CD4-positive, alpha-beta memory T cell (primary cell): ENCODE data around the gene ADRM1. TPM values are rescaled to one million over a fixed set of nuclear protein-coding genes. Genes with fewer than 3 reads are reported as not detected.

Source experiments
- CTCF ChIA-PET: fragments of 350-600 bp; sonication (Branson Sonifier 250); formaldehyde crosslinking; loops from one replicate; lab custom pipeline; 2021; ENCODE audit warnings: inconsistent platforms; ENCODE audit not compliant: partially characterized antibody; lab: Charles Lee
- POLR2A ChIA-PET: fragments of 350-600 bp; sonication (Branson Sonifier 250); formaldehyde crosslinking; loops from one replicate; lab custom pipeline; 2021; ENCODE audit not compliant: partially characterized antibody; lab: Charles Lee
- DNase-seq, 5 donors: peaks; one replicate each; pipeline versions ENCODE4 v3.0.0 to v3.0.0-alpha.2; 2020 to 2022; ENCODE audit warnings: mixed read lengths in 1 of 5
- H3K27ac ChIP-seq: one replicate; pipeline ENCODE4 v1.7.0; 2013; ENCODE audit warnings: low read depth, low read length
- H3K27me3 ChIP-seq: 2 replicates; pipeline ENCODE4 v1.7.0; 2013; ENCODE audit warnings: mild to moderate bottlenecking, low read length, moderate library complexity; ENCODE audit not compliant: insufficient read depth
- H3K36me3 ChIP-seq: 2 replicates; pipeline ENCODE4 v1.7.0; 2013; ENCODE audit warnings: mild to moderate bottlenecking, low read length, moderate library complexity; ENCODE audit not compliant: insufficient read depth
- H3K4me1 ChIP-seq: 2 replicates; pipeline ENCODE4 v1.7.0; 2013; ENCODE audit warnings: mild to moderate bottlenecking, low read length, moderate library complexity; ENCODE audit not compliant: insufficient read depth
- H3K4me3 ChIP-seq, 2 donors: one replicate each; pipeline ENCODE4 v1.7.0; 2013; ENCODE audit warnings: low read length in 2 of 2, mild to moderate bottlenecking in 1 of 2
- H3K9me3 ChIP-seq, 2 donors: one replicate each; pipeline ENCODE4 v1.7.0; 2013; ENCODE audit warnings: low read length in 2 of 2, control low read depth in 1 of 2; ENCODE audit not compliant: control insufficient read depth in 1 of 2
- H3K27ac Mint-ChIP-seq, 7 donors: one replicate each; pipeline ENCODE4 v1.8.0; 2020 to 2021; ENCODE audit warnings: mixed read lengths in 7 of 7, mild to moderate bottlenecking in 6 of 7, inconsistent platforms in 3 of 7, moderate library complexity in 3 of 7
- H3K27me3 Mint-ChIP-seq, 2 donors: one replicate each; pipeline ENCODE4 v1.8.0; 2020 to 2021; ENCODE audit warnings: mixed read lengths in 2 of 2
- H3K36me3 Mint-ChIP-seq, 2 donors: one replicate each; pipeline ENCODE4 v1.8.0; 2020 to 2021; ENCODE audit warnings: mixed read lengths in 2 of 2, inconsistent platforms in 1 of 2, mild to moderate bottlenecking in 1 of 2
- H3K4me1 Mint-ChIP-seq, 4 donors: one replicate each; pipeline ENCODE4 v1.8.0; 2020 to 2021; ENCODE audit warnings: mixed read lengths in 4 of 4, mild to moderate bottlenecking in 1 of 4
- H3K4me3 Mint-ChIP-seq, 8 donors: one replicate each; pipeline ENCODE4 v1.8.0; 2020 to 2021; ENCODE audit warnings: mixed read lengths in 8 of 8, mild to moderate bottlenecking in 7 of 8, moderate library complexity in 6 of 8, inconsistent platforms in 3 of 8
- H3K9me3 Mint-ChIP-seq, 8 donors: one replicate each; pipeline ENCODE4 v1.8.0; 2020 to 2021; ENCODE audit warnings: mixed read lengths in 8 of 8, mild to moderate bottlenecking in 5 of 8, inconsistent platforms in 3 of 8, moderate library complexity in 1 of 8
- intact Hi-C: fragments of 100-400 bp; cut with micrococcal nuclease; formaldehyde crosslinking; loops from one replicate; pipeline ENCODE4 v1.15.1; 2023
- polyA plus RNA-seq, 2 donors: library from polyadenylated mRNA; unstranded; fragments of 300-500 nt; fragmentation: Illumina TruSeq; gene quantifications; one replicate each; pipeline ENCODE4 v1.2.3, GENCODE V29; 2021
- total RNA-seq, 2 experiments: library from RNA; stranded (reverse); gene quantifications; one replicate each; pipeline ENCODE4 v1.2.3, GENCODE V29; 2021

The ADRM1 gene
- total and polyA plus RNA-seq, 4 experiments from 2014 or later, result 59.4 to 102 (median 79.0) TPM

DNA sequence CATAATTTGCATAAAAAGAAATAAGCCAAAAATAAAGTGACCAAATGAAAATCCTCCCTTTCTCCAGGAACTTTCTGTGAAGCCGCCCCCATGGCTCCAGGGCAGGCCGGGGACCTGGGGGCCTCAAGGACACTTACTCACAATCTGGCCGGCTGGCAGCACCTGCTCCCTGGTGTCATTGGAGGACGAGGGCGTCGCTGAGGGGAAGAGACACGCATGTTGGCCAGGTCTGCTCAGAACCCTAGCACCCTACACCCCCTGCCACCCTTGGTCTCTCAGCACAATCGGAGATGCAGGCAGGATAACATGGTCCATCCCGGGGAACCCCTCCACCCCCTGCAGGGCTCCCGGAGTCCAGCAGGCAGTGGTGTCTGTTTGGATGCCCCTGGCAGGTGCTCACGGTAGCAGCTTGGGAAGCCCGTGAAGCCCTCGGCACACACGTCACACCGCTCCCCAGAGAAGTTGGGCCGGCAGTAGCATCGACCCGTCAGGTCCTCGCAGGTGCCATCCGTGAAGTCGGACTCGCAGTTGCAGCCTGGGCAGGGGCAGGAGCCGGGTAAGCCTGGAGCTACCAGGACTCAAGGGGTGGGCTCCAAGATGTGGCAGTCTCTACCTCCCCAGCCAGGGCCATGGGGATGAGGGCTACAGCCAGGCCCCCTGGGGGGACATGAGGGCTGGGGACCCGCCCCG lies 43.0 kb downstream of the ADRM1 start:
- H3K4me1 Mint-ChIP-seq, result peaks cover 0 to 3% (median 1%) of the 10 kb centered on the region in 4 donors
- H3K36me3 Mint-ChIP-seq, result no peaks in the 10 kb centered on the region
- Histone ChIP-seq H3K36me3 (no peaks in the 10 kb centered on the region), H3K4me3 (no peak overlapping the region), H3K27ac (no peak overlapping the region), H3K9me3 (no peaks in the 10 kb centered on the region), H3K4me1 (no peaks in the 10 kb centered on the region), H3K27me3 (no peaks in the 10 kb centered on the region)
- H3K27me3 Mint-ChIP-seq, result peaks cover 0 to 1% of the 10 kb centered on the region in 2 donors
- H3K27ac Mint-ChIP-seq, result no peak overlapping the region
- ChIA-PET CTCF (no interaction called here), POLR2A (no interaction called here)
- intact Hi-C loops, result no loop called here
- DNase-seq, result peak in 1 of 5 donors; percentile 16
- peaks cover 0 to 10% (median 6%) of the 10 kb centered on the region in 8 donors for H3K9me3 Mint-ChIP-seq
- H3K4me3 Mint-ChIP-seq, result no peak overlapping the region

DNA sequence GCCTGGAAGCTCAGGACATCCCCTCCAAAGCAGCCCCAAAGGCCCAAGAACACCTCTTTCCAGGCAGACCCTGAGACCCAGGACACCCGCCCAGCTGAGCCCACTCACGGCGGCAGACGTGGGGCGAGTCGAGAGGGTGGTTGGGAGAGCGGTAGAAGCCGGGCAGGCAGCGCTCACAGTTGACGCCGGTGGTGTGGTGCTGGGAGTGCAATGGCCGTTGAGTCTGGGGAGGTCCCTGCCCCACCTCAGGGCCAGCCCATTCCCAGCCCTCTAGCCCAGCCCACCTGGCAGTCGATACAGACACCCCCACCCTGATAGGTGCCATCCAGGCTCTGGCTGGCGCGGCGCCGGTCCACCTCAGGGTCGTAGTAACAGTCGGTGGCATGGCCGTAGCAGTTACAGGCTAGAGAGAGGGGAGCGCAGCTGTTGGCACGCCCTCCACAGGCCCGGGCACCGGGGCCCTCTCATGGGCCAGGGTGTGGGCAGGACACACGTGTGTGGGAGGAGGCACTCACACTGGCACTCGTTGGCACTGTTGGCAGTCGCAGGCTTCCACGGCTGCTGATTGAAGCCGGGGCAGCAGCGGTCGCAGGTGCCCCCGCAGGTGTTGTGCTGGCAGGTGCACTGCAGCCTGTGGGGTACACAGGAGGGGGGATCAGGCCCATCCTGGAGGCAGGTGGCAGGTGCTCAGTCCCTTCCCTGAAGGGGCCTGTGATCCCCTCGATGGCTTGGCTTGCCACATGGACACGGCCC lies 43.8 kb downstream of the ADRM1 start:
- H3K9me3 ChIP-seq, result no peaks in the 10 kb centered on the region
- DNase-seq, result peak in 1 of 5 donors; percentile 21
- CTCF ChIA-PET, result no interaction called here
- intact Hi-C loops, result no loop called here
- Mint-ChIP-seq H3K4me1 (peaks cover 0 to 3% (median 1%) of the 10 kb centered on the region in 4 donors), H3K27me3 (peaks cover 0 to under 1% of the 10 kb centered on the region in 2 donors), H3K4me3 (no peak overlapping the region), H3K9me3 (peaks cover 0 to 10% (median 6%) of the 10 kb centered on the region in 8 donors), H3K27ac (no peak overlapping the region), H3K36me3 (no peaks in the 10 kb centered on the region)
- H3K27me3 ChIP-seq, result no peaks in the 10 kb centered on the region
- POLR2A ChIA-PET, result no interaction called here
- H3K27ac ChIP-seq, result no peak overlapping the region
- no peaks in the 10 kb centered on the region for H3K4me1 ChIP-seq
- H3K36me3 ChIP-seq, result no peaks in the 10 kb centered on the region
- no peak overlapping the region for H3K4me3 ChIP-seq

DNA sequence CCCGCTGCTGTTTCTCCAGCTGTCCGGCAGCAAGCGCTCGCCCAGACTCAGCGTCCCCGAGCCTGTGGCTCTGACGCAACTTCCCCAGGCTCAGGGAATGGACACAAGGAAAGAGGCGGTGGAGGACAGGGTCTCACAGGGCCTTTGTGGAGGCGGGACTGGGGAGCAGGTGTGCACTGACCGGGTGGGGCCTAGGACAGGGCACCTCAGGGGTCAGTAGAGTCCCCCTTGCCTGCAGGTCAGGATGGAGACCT lies 44.3 kb downstream of the ADRM1 start:
- Histone ChIP-seq H3K4me3 (no peak overlapping the region), H3K27ac (no peak overlapping the region), H3K9me3 (no peaks in the 10 kb centered on the region), H3K27me3 (no peaks in the 10 kb centered on the region), H3K36me3 (no peaks in the 10 kb centered on the region), H3K4me1 (no peaks in the 10 kb centered on the region)
- peaks cover 0 to 10% (median 6%) of the 10 kb centered on the region in 8 donors for H3K9me3 Mint-ChIP-seq
- H3K27ac Mint-ChIP-seq, result no peak overlapping the region
- no peaks in the 10 kb centered on the region for H3K27me3 Mint-ChIP-seq
- intact Hi-C loops, result no loop called here
- no peaks in the 10 kb centered on the region for H3K36me3 Mint-ChIP-seq
- no peak for DNase-seq
- CTCF ChIA-PET, result no interaction called here
- H3K4me3 Mint-ChIP-seq, result no peak overlapping the region
- POLR2A ChIA-PET, result no interaction called here
- H3K4me1 Mint-ChIP-seq, result peaks cover 0 to 3% (median 1%) of the 10 kb centered on the region in 4 donors

DNA sequence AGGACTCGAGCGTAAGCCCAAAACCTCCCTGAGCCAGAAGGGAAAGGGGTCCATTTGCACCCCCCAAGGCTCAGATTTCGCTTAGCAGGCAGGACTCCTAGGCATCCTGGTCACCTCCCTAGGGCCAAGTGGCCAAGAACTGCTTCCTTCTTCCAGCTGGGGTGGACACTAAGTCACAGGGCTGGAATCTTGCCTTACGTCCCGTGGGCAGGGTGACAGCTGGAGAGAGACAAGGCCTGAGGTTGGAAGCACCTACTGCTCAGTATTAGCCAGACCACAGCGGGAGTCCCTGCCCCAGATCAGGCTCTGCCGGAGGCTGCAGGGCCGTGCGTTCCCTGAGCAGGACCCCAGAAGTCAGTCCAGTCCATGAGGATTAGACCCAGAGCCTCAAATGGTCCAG lies 44.6 kb downstream of the ADRM1 start:
- CTCF ChIA-PET, result no interaction called here
- peaks cover 0 to 10% (median 6%) of the 10 kb centered on the region in 8 donors for H3K9me3 Mint-ChIP-seq
- intact Hi-C loops, result no loop called here

DNA sequence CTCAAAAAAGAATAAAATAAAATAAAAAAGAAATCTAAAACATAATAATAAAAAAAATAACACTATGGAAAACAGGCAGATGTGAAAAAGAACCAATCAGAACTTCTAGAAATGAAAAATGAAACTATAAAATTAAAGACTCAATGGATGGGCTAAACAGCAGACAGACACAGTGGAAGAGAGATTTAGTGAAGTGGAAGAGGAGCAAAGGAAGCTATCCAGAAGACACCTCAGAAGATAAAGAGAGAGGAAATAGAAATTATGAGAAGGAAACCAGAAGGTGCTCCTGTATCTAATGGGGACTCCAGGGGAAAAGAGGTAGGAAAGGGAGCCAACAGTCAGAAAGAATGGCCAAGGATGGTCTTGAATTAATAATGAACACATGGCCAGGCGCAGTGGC lies 45.8 kb downstream of the ADRM1 start:
- no peaks in the 10 kb centered on the region for H3K36me3 Mint-ChIP-seq
- no peaks in the 10 kb centered on the region for H3K9me3 ChIP-seq
- no peak for DNase-seq
- H3K4me3 ChIP-seq, result no peak overlapping the region
- no peaks in the 10 kb centered on the region for H3K36me3 ChIP-seq
- no peak overlapping the region for H3K27ac ChIP-seq
- CTCF ChIA-PET, result no interaction called here
- H3K4me1 Mint-ChIP-seq, result peaks cover 0 to 3% (median 1%) of the 10 kb centered on the region in 4 donors
- peak overlapping the region in 1 of 7 donors; percentile 41 for H3K27ac Mint-ChIP-seq
- no peaks in the 10 kb centered on the region for H3K4me1 ChIP-seq
- no peak overlapping the region for H3K4me3 Mint-ChIP-seq
- POLR2A ChIA-PET, result no interaction called here
- H3K27me3 ChIP-seq, result no peaks in the 10 kb centered on the region
- H3K27me3 Mint-ChIP-seq, result no peaks in the 10 kb centered on the region
- intact Hi-C loops, result no loop called here
- peaks cover 0 to 10% (median 6%) of the 10 kb centered on the region in 8 donors for H3K9me3 Mint-ChIP-seq

More for the DNA sequence above, 44.6 kb downstream of the ADRM1 start:
- Mint-ChIP-seq H3K36me3 (no peaks in the 10 kb centered on the region), H3K4me1 (peaks cover 0 to 3% (median 1%) of the 10 kb centered on the region in 4 donors), H3K27ac (no peak overlapping the region), H3K4me3 (no peak overlapping the region), H3K27me3 (no peaks in the 10 kb centered on the region)
- Histone ChIP-seq H3K27ac (no peak overlapping the region), H3K27me3 (no peaks in the 10 kb centered on the region), H3K4me3 (no peak overlapping the region), H3K36me3 (no peaks in the 10 kb centered on the region), H3K9me3 (no peaks in the 10 kb centered on the region), H3K4me1 (no peaks in the 10 kb centered on the region)
- POLR2A ChIA-PET, result no interaction called here
- DNase-seq, result peak in 1 of 5 donors; percentile 1

DNA sequence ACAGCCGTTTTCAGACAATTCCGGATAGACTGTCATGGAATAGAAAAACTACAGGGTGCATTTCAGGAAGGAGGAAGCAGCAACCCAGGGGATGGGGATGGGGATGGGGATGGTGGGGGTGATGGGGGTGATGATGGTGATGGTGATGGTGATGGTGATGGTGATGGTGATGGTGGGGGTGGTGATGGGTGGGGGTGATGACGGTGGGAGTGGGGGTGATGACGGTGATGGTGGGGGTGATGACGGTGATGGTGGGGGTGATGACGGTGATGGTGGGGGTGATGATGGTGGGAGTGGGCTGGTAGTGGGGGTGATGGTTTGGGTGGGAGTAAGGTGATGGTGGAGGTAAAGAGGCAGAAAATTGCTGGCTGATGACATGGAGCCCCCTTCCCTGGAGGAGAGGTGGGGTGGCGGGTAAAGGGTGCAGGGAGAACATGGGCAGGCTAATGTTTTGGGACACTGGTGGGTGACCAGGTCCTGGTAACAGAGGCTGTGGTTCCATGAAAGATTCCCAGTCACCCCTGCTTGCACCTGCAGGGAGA lies 46.8 kb downstream of the ADRM1 start:
- DNase-seq, result no peak
- Histone ChIP-seq H3K36me3 (no peaks in the 10 kb centered on the region), H3K4me1 (no peaks in the 10 kb centered on the region), H3K27ac (no peak overlapping the region), H3K9me3 (no peaks in the 10 kb centered on the region), H3K27me3 (no peaks in the 10 kb centered on the region), H3K4me3 (no peak overlapping the region)
- Mint-ChIP-seq H3K4me1 (peaks cover 0 to 3% (median 1%) of the 10 kb centered on the region in 4 donors), H3K9me3 (peaks cover 0 to 10% (median 6%) of the 10 kb centered on the region in 8 donors), H3K27me3 (no peaks in the 10 kb centered on the region), H3K36me3 (no peaks in the 10 kb centered on the region), H3K27ac (no peak overlapping the region), H3K4me3 (peak overlapping the region in 1 of 8 donors; percentile 30)
- intact Hi-C loops, result no loop called here
- ChIA-PET CTCF (no interaction called here), POLR2A (no interaction called here)

DNA sequence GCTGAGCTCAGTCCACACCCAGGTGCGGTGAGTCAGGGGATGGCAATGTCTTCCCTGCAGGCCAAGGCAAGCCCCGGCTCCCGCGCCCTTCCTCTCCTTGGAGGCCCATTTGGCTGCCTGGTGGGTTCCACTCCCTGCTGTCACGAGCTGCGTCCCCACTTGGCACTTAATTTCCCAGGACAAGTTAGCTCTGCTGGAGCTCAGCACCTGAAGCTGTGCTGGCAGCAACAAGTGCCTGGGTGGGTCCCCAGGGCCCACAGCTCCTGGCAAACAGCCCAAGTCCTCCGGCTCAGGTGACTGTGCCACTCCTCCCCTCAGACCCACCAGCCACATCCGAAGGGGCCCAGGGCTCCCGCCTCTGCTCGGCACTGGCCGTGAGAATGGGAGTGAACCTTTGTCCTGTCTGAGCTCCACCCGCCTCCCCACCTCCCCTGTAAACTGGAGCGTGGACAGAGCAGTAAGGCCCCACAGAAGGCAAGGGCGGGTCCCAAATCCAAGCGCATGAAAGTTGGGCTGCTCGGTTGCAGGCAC lies 47.4 kb downstream of the ADRM1 start:
- H3K4me3 ChIP-seq, result no peak overlapping the region
- no peaks in the 10 kb centered on the region for H3K36me3 ChIP-seq
- no peaks in the 10 kb centered on the region for H3K4me1 ChIP-seq
- Mint-ChIP-seq H3K27ac (peak overlapping the region in 1 of 7 donors; percentile 57), H3K4me3 (no peak overlapping the region), H3K36me3 (no peaks in the 10 kb centered on the region), H3K9me3 (peaks cover 0 to 10% (median 6%) of the 10 kb centered on the region in 8 donors), H3K27me3 (no peaks in the 10 kb centered on the region), H3K4me1 (peaks cover 0 to 3% (median under 1%) of the 10 kb centered on the region in 4 donors)
- H3K27me3 ChIP-seq, result no peaks in the 10 kb centered on the region
- peak in 1 of 5 donors; percentile 13 for DNase-seq
- H3K27ac ChIP-seq, result no peak overlapping the region
- intact Hi-C loops, result no loop called here
- ChIA-PET POLR2A (no interaction called here), CTCF (no interaction called here)
- H3K9me3 ChIP-seq, result no peaks in the 10 kb centered on the region
